ENCODE measurements around the gene LAMTOR4. TPM values are rescaled to one million over a fixed set of nuclear protein-coding genes. Genes with fewer than 3 reads are reported as not detected.
"Not testable (repeated sequence)": the region's sequence is repeated elsewhere in the genome, so short reads cannot be mapped to it uniquely, and the experiment has no call there.

Gene LAMTOR4
- total RNA-seq, 1 donor from 2014 or later, result 62.7 TPM

- peaks cover 12% of the 10 kb centered on the region for H3K4me1 Mint-ChIP-seq (ENCODE audit: low read depth, unreplicated experiment)
- no peaks in the 10 kb centered on the region for H3K36me3 ChIP-seq (ENCODE audit: insufficient read depth, low read length)
Observed at GRCh38 chr7:100192969-100193368, 44.3 kb downstream of the LAMTOR4 start.

GRCh38 chr7:100195222-100195621, 46.5 kb downstream of the LAMTOR4 start:
- no peaks in the 10 kb centered on the region for H3K36me3 Mint-ChIP-seq (ENCODE audit: low read depth, unreplicated experiment)
- peaks cover 13% of the 10 kb centered on the region for H3K4me1 Mint-ChIP-seq (ENCODE audit: low read depth, unreplicated experiment)
- no peaks in the 10 kb centered on the region for H3K4me1 ChIP-seq (ENCODE audit: insufficient read depth, low read length)
- peaks cover 1% of the 10 kb centered on the region for H3K9me3 Mint-ChIP-seq (ENCODE audit: unreplicated experiment)
- no peaks in the 10 kb centered on the region for H4K20me1 ChIP-seq (ENCODE audit: insufficient read depth, low read length)
- H3K79me2 ChIP-seq (ENCODE audit: insufficient read depth, low read length), result no peaks in the 10 kb centered on the region
- peaks cover under 1% of the 10 kb centered on the region for H3K27me3 ChIP-seq (ENCODE audit: insufficient read depth, low read length)
- H3K27me3 Mint-ChIP-seq (ENCODE audit: low read depth, unreplicated experiment), result peaks cover 8% of the 10 kb centered on the region
- no peak overlapping the region for H3K4me2 ChIP-seq (ENCODE audit: low read length)
- H3K4me3 Mint-ChIP-seq (ENCODE audit: unreplicated experiment), result no peak overlapping the region
- H3K9me3 ChIP-seq (ENCODE audit: insufficient read depth, low read depth, low read length), result no peaks in the 10 kb centered on the region
- H2AFZ ChIP-seq (ENCODE audit: low read depth, low read length), result no peak overlapping the region
- H3K27ac ChIP-seq (ENCODE audit: low read depth, low read length), result no peak overlapping the region
- no peak overlapping the region for H3K4me3 ChIP-seq (ENCODE audit: insufficient read depth, low read depth, low read length)
- no peaks in the 10 kb centered on the region for H3K36me3 ChIP-seq (ENCODE audit: insufficient read depth, low read length)
- no peak overlapping the region for H3K27ac Mint-ChIP-seq (ENCODE audit: unreplicated experiment)
- TF ChIP-seq CTCF (IDR thresholded peaks at IDR 0.05; ENCODE audit: insufficient read depth, low read depth, low read length) (no peak), EZH2 (IDR thresholded peaks at IDR 0.05; ENCODE audit: insufficient read depth, low read length) (no peak)
- DNase-seq (ENCODE audit: low read depth) (no peak), FAIRE-seq (no peak)
- H3K9ac ChIP-seq (ENCODE audit: low read length), result no peak overlapping the region

More at GRCh38 chr7:100192969-100193368, 44.3 kb downstream of the LAMTOR4 start:
- Histone ChIP-seq H4K20me1 (ENCODE audit: insufficient read depth, low read length) (no peaks in the 10 kb centered on the region), H2AFZ (ENCODE audit: low read depth, low read length) (no peak overlapping the region), H3K79me2 (ENCODE audit: insufficient read depth, low read length) (no peaks in the 10 kb centered on the region), H3K4me2 (ENCODE audit: low read length) (no peak overlapping the region), H3K9me3 (ENCODE audit: insufficient read depth, low read depth, low read length) (no peaks in the 10 kb centered on the region), H3K27me3 (ENCODE audit: insufficient read depth, low read length) (no peaks in the 10 kb centered on the region), H3K27ac (ENCODE audit: low read depth, low read length) (no peak overlapping the region), H3K4me3 (ENCODE audit: insufficient read depth, low read depth, low read length) (no peak overlapping the region), H3K9ac (ENCODE audit: low read length) (no peak overlapping the region), H3K4me1 (ENCODE audit: insufficient read depth, low read length) (no peaks in the 10 kb centered on the region)
- DNase-seq (ENCODE audit: low read depth) (no peak), FAIRE-seq (no peak)
- H3K27ac Mint-ChIP-seq (ENCODE audit: unreplicated experiment), result no peak overlapping the region
- H3K4me3 Mint-ChIP-seq (ENCODE audit: unreplicated experiment), result no peak overlapping the region
- H3K27me3 Mint-ChIP-seq (ENCODE audit: low read depth, unreplicated experiment), result peaks cover 13% of the 10 kb centered on the region
- TF ChIP-seq EZH2 (IDR thresholded peaks at IDR 0.05; ENCODE audit: insufficient read depth, low read length), result no peak
- H3K36me3 Mint-ChIP-seq (ENCODE audit: low read depth, unreplicated experiment), result no peaks in the 10 kb centered on the region
- H3K9me3 Mint-ChIP-seq (ENCODE audit: unreplicated experiment), result no peaks in the 10 kb centered on the region

GRCh38 chr7:100195901-100196322, 47.2 kb downstream of the LAMTOR4 start:
- H4K20me1 ChIP-seq (ENCODE audit: insufficient read depth, low read length); H3K9me3 ChIP-seq (ENCODE audit: insufficient read depth, low read depth, low read length); H3K9ac ChIP-seq (ENCODE audit: low read length); H3K4me1 ChIP-seq (ENCODE audit: insufficient read depth, low read length); H3K27ac ChIP-seq (ENCODE audit: low read depth, low read length); DNase-seq (ENCODE audit: low read depth); H3K27ac Mint-ChIP-seq (ENCODE audit: unreplicated experiment); H3K36me3 Mint-ChIP-seq (ENCODE audit: low read depth, unreplicated experiment); FAIRE-seq; H3K4me3 Mint-ChIP-seq (ENCODE audit: unreplicated experiment); H3K9me3 Mint-ChIP-seq (ENCODE audit: unreplicated experiment); H2AFZ ChIP-seq (ENCODE audit: low read depth, low read length); H3K4me2 ChIP-seq (ENCODE audit: low read length); H3K27me3 ChIP-seq (ENCODE audit: insufficient read depth, low read length); H3K4me3 ChIP-seq (ENCODE audit: insufficient read depth, low read depth, low read length); H3K36me3 ChIP-seq (ENCODE audit: insufficient read depth, low read length); H3K79me2 ChIP-seq (ENCODE audit: insufficient read depth, low read length): not testable (repeated sequence)
- H3K27me3 Mint-ChIP-seq (ENCODE audit: low read depth, unreplicated experiment), result peaks cover 12% of the 10 kb centered on the region
- peaks cover 14% of the 10 kb centered on the region for H3K4me1 Mint-ChIP-seq (ENCODE audit: low read depth, unreplicated experiment)
